OCI-LY3 (cell line): Measurements from ENCODE around the gene SERPINI2.

ENCODE experiments used
- H2AFZ ChIP-seq: fragments of 200-600, 300-600 bp; shearing (Covaris generic); 2 replicates; pipeline ENCODE4 v1.6.0; 2014; ENCODE audit warnings: antibody characterized with exemption, low read depth, low read length
- H3K27ac ChIP-seq: fragments of 200-600, 300-600 bp; sonication (generic); 2 replicates; pipeline ENCODE4 v1.5.1; 2014; ENCODE audit warnings: mild to moderate bottlenecking, low read length, moderate library complexity, mixed read lengths
- H3K27me3 ChIP-seq: fragments of 200-600, 300-600 bp; sonication (generic); 2 replicates; pipeline ENCODE4 v1.6.1; 2014; ENCODE audit warnings: low read depth, low read length, mixed read lengths
- H3K36me3 ChIP-seq: fragments of 200-600, 300-600 bp; sonication (generic); replicated peaks from 2 replicates; pipeline ENCODE3; 2014; ENCODE audit warnings: low read depth, low read length, mixed read lengths
- H3K4me1 ChIP-seq: fragments of 300-600, 200-600 bp; sonication (generic); 2 replicates; pipeline ENCODE4 v1.6.1; 2014; ENCODE audit warnings: low read length, mixed read lengths
- H3K4me2 ChIP-seq: fragments of 200-600, 300-600 bp; sonication (generic); 2 replicates; pipeline ENCODE4 v1.6.1; 2014; ENCODE audit warnings: low read length, mixed read lengths
- H3K4me3 ChIP-seq: fragments of 300-600, 200-600 bp; sonication (generic); 2 replicates; pipeline ENCODE4 v1.5.1; 2014; ENCODE audit warnings: antibody characterized with exemption, mild to moderate bottlenecking, low read length, moderate library complexity
- H3K79me2 ChIP-seq: fragments of 300-600, 200-600 bp; shearing (Covaris generic); 2 replicates; pipeline ENCODE4 v1.6.1; 2014; ENCODE audit warnings: mild to moderate bottlenecking, low read length, mixed read lengths
- H3K9ac ChIP-seq: fragments of 300-600, 200-600 bp; shearing (Covaris generic); 2 replicates; pipeline ENCODE4 v1.6.0; 2014; ENCODE audit warnings: mild to moderate bottlenecking, low read length, moderate library complexity
- H3K9me3 ChIP-seq: fragments of 200-600, 300-600 bp; shearing (Covaris generic); 2 replicates; pipeline ENCODE4 v1.6.1; 2014; ENCODE audit warnings: low read length, mixed read lengths; ENCODE audit not compliant: insufficient read depth
- H4K20me1 ChIP-seq: fragments of 200-600, 300-600 bp; sonication (generic); 2 replicates; pipeline ENCODE4 v1.6.1; 2016; ENCODE audit warnings: low read length, mixed read lengths; ENCODE audit not compliant: insufficient read depth
- EZH2phosphoT487 ChIP-seq: fragments of 200-600 bp; shearing (Covaris generic); IDR thresholded peaks from 2 replicates; pipeline ENCODE4 v1.6.1; 2018; ENCODE audit warnings: antibody characterized with exemption, mixed run types, low read depth
- TF ChIP-seq, protein P1 (sequence below): fragments of 200-600, 300-600 bp; sonication (generic); IDR thresholded peaks from 2 replicates; pipeline ENCODE4 v1.5.1; 2014; ENCODE audit warnings: antibody characterized with exemption, low read length, low read depth

Gene SERPINI2

GRCh38 chr3:167467848-167468611 lies 5.8 kb downstream of the SERPINI2 start:
- H4K20me1 ChIP-seq, result no peaks in the 10 kb centered on the region
- no peak overlapping the region for H2AFZ ChIP-seq
- no peak overlapping the region for H3K4me3 ChIP-seq
- H3K4me1 ChIP-seq, result no peaks in the 10 kb centered on the region
- H3K9me3 ChIP-seq, result no peaks in the 10 kb centered on the region
- no peaks in the 10 kb centered on the region for H3K36me3 ChIP-seq
- no peaks in the 10 kb centered on the region for H3K27me3 ChIP-seq
- no peak overlapping the region for H3K4me2 ChIP-seq
- TF ChIP-seq, protein P1, sequence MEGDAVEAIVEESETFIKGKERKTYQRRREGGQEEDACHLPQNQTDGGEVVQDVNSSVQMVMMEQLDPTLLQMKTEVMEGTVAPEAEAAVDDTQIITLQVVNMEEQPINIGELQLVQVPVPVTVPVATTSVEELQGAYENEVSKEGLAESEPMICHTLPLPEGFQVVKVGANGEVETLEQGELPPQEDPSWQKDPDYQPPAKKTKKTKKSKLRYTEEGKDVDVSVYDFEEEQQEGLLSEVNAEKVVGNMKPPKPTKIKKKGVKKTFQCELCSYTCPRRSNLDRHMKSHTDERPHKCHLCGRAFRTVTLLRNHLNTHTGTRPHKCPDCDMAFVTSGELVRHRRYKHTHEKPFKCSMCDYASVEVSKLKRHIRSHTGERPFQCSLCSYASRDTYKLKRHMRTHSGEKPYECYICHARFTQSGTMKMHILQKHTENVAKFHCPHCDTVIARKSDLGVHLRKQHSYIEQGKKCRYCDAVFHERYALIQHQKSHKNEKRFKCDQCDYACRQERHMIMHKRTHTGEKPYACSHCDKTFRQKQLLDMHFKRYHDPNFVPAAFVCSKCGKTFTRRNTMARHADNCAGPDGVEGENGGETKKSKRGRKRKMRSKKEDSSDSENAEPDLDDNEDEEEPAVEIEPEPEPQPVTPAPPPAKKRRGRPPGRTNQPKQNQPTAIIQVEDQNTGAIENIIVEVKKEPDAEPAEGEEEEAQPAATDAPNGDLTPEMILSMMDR, result no peak
- no peaks in the 10 kb centered on the region for H3K79me2 ChIP-seq
- no peak overlapping the region for H3K9ac ChIP-seq
- no peak overlapping the region for H3K27ac ChIP-seq

DNA sequence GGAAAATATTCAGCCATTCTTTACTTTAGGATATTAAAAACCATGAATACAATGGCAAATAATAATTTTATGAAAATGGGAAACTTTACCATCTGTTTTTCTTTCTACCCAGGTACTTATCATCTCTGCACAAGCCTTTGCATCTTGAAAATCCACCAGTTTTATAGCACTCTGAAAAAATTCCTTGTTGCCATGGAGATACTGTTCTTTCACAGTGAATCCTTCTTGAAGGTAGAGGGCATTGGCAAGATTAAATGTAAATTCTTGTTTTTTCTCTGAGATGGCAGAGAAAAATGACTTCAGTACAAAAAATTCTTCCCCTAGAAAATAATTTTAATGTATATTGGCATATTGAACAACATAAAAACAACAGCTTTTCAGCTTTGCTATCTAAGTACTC lies 6.9 kb downstream of the SERPINI2 start:
- no peak overlapping the region for H3K4me2 ChIP-seq
- no peak overlapping the region for H3K9ac ChIP-seq
- no peaks in the 10 kb centered on the region for H3K36me3 ChIP-seq

GRCh38 chr3:167456157-167456799 lies 17.6 kb downstream of the SERPINI2 start:
- Histone ChIP-seq H3K79me2 (no peaks in the 10 kb centered on the region), H3K4me3 (no peak overlapping the region), H4K20me1 (no peaks in the 10 kb centered on the region), H3K4me2 (no peak overlapping the region), H3K27ac (no peak overlapping the region), H2AFZ (no peak overlapping the region), H3K9ac (no peak overlapping the region), H3K27me3 (no peaks in the 10 kb centered on the region), H3K9me3 (no peaks in the 10 kb centered on the region), H3K4me1 (no peaks in the 10 kb centered on the region), H3K36me3 (no peaks in the 10 kb centered on the region)
- TF ChIP-seq, protein P1, result no peak
- TF ChIP-seq EZH2phosphoT487, result no peak

More for the DNA sequence above, 6.9 kb downstream of the SERPINI2 start:
- Histone ChIP-seq H3K9me3 (no peaks in the 10 kb centered on the region), H3K4me1 (no peaks in the 10 kb centered on the region), H3K79me2 (no peaks in the 10 kb centered on the region), H3K27ac (no peak overlapping the region), H2AFZ (no peak overlapping the region), H4K20me1 (no peaks in the 10 kb centered on the region), H3K4me3 (no peak overlapping the region), H3K27me3 (no peaks in the 10 kb centered on the region)
- TF ChIP-seq, protein P1, result no peak
- TF ChIP-seq EZH2phosphoT487, result no peak

DNA sequence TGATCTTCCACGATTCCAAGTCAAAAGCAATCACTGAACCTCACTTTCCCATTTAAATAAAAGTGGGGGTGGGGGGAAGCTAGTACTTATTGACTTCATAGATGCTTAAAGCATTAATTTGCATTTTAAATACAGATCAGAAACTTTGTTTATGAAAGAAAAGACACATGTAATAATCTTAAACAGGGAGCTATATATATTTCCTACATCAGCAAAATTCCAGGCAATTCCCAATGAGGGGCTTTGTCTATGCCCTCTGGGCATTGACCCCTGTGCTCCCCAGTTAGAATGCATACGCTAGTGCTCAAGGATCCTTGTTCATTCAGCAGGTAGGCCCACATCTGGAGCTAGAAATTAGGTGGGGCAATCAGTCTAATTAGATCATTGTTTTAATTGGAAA lies 20.0 kb downstream of the SERPINI2 start:
- Histone ChIP-seq H2AFZ (no peak overlapping the region), H3K79me2 (no peaks in the 10 kb centered on the region), H3K4me1 (peaks cover 8% of the 10 kb centered on the region; the same call in 1 of the 2 replicates), H3K27ac (no peak overlapping the region), H3K36me3 (no peaks in the 10 kb centered on the region), H3K4me3 (no peak overlapping the region), H4K20me1 (no peaks in the 10 kb centered on the region), H3K9me3 (no peaks in the 10 kb centered on the region), H3K4me2 (no peak overlapping the region), H3K9ac (no peak overlapping the region), H3K27me3 (no peaks in the 10 kb centered on the region)
- TF ChIP-seq, protein P1, result no peak
- no peak for TF ChIP-seq EZH2phosphoT487
